Measurements from ENCODE around the gene FKRP. TPM values are rescaled to one million over a fixed set of nuclear protein-coding genes. Genes with fewer than 3 reads are reported as not detected.
A peak's percentile ranks its signal among the peaks of the same experiment; 100 is the strongest.

The FKRP gene
- total and polyA plus RNA-seq, 2 of the 13 experiments (the other 11 are each of a cell fraction or from before 2014, with no cell fraction given) = 7.3 to 9.8 TPM

GRCh38 chr19:46784262-46785053 is 38.6 kb downstream of the FKRP start (continued):
- TF ChIP-seq BCL6 (CRISPR knock-in tag; IDR thresholded peaks at IDR 0.05) (peak; percentile 25; the same call in 1 of the 2 replicates), DNMT1 (CRISPR knock-in tag; IDR thresholded peaks at IDR 0.05) (no peak), NR2F6 (IDR thresholded peaks at IDR 0.05) (no peak), NR2F6 (CRISPR knock-in tag; IDR thresholded peaks at IDR 0.05) (no peak; the same call in 1 of the 2 replicates), SNAPC2 (CRISPR knock-in tag; IDR thresholded peaks at IDR 0.05) (peak; percentile 71), ZNF414 (CRISPR knock-in tag; IDR thresholded peaks at IDR 0.05) (no peak), ISL2 (CRISPR knock-in tag; IDR thresholded peaks at IDR 0.05) (no peak), HOXA5 (CRISPR knock-in tag; IDR thresholded peaks at IDR 0.05) (no peak), THAP7 (CRISPR knock-in tag; IDR thresholded peaks at IDR 0.05) (no peak), RXRA (CRISPR knock-in tag; IDR thresholded peaks at IDR 0.05) (peak; percentile 44; the same call in 1 of the 2 replicates), ZNF367 (CRISPR knock-in tag; IDR thresholded peaks at IDR 0.05; ENCODE audit: borderline replicate concordance) (no peak), ZNF44 (CRISPR knock-in tag; IDR thresholded peaks at IDR 0.05) (no peak)
- TF ChIP-seq, protein P1, sequence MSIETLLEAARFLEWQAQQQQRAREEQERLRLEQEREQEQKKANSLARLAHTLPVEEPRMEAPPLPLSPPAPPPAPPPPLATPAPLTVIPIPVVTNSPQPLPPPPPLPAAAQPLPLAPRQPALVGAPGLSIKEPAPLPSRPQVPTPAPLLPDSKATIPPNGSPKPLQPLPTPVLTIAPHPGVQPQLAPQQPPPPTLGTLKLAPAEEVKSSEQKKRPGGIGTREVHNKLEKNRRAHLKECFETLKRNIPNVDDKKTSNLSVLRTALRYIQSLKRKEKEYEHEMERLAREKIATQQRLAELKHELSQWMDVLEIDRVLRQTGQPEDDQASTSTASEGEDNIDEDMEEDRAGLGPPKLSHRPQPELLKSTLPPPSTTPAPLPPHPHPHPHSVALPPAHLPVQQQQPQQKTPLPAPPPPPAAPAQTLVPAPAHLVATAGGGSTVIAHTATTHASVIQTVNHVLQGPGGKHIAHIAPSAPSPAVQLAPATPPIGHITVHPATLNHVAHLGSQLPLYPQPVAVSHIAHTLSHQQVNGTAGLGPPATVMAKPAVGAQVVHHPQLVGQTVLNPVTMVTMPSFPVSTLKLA (IDR thresholded peaks at IDR 0.05) = no peak
- TF ChIP-seq, protein P2, sequence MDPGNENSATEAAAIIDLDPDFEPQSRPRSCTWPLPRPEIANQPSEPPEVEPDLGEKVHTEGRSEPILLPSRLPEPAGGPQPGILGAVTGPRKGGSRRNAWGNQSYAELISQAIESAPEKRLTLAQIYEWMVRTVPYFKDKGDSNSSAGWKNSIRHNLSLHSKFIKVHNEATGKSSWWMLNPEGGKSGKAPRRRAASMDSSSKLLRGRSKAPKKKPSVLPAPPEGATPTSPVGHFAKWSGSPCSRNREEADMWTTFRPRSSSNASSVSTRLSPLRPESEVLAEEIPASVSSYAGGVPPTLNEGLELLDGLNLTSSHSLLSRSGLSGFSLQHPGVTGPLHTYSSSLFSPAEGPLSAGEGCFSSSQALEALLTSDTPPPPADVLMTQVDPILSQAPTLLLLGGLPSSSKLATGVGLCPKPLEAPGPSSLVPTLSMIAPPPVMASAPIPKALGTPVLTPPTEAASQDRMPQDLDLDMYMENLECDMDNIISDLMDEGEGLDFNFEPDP (CRISPR knock-in tag; conservative IDR thresholded peaks at IDR 0.05) = no peak
- TF ChIP-seq, protein P3, sequence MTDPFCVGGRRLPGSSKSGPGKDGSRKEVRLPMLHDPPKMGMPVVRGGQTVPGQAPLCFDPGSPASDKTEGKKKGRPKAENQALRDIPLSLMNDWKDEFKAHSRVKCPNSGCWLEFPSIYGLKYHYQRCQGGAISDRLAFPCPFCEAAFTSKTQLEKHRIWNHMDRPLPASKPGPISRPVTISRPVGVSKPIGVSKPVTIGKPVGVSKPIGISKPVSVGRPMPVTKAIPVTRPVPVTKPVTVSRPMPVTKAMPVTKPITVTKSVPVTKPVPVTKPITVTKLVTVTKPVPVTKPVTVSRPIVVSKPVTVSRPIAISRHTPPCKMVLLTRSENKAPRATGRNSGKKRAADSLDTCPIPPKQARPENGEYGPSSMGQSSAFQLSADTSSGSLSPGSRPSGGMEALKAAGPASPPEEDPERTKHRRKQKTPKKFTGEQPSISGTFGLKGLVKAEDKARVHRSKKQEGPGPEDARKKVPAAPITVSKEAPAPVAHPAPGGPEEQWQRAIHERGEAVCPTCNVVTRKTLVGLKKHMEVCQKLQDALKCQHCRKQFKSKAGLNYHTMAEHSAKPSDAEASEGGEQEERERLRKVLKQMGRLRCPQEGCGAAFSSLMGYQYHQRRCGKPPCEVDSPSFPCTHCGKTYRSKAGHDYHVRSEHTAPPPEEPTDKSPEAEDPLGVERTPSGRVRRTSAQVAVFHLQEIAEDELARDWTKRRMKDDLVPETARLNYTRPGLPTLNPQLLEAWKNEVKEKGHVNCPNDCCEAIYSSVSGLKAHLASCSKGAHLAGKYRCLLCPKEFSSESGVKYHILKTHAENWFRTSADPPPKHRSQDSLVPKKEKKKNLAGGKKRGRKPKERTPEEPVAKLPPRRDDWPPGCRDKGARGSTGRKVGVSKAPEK (CRISPR knock-in tag; IDR thresholded peaks at IDR 0.05; ENCODE audit: borderline replicate concordance) = no peak; the same call in 1 of the 2 replicates
